ACHN (cell line): ENCODE data around the gene MGMT.

Source experiments
- DNase-seq: peaks from one replicate; pipeline ENCODE4 v3.0.0-alpha.2; 2015
- in situ Hi-C: cut with HindIII; loops from 2 replicates; pipeline ENCODE4 v1.10.0; 2017; ENCODE audit warnings: low sequenced_read_pairs, low pct_ligation_motif_present, low pct_unique_long_range_greater_than_20kb

Gene MGMT

GRCh38 chr10:129745186-129745750 is 278.2 kb downstream of the MGMT start:
- DNase-seq = no peak
- in situ Hi-C loops = no loop called here

- no peak for DNase-seq
- in situ Hi-C loops = no loop called here
Observed at GRCh38 chr10:129754211-129755050, 287.4 kb downstream of the MGMT start.

- in situ Hi-C loops = no loop called here
- no peak for DNase-seq
Observed at GRCh38 chr10:129755158-129755591, 288.1 kb downstream of the MGMT start.

GRCh38 chr10:129755621-129756020 is 288.6 kb downstream of the MGMT start:
- in situ Hi-C loops = no loop called here
- DNase-seq = no peak

- in situ Hi-C loops = no loop called here
- peak; percentile 2 for DNase-seq
Observed at GRCh38 chr10:129756912-129757901, 290.2 kb downstream of the MGMT start.

GRCh38 chr10:129758207-129759021 is 291.4 kb downstream of the MGMT start:
- in situ Hi-C loops = no loop called here
- DNase-seq = no peak

- in situ Hi-C loops = no loop called here
- no peak for DNase-seq
Observed at GRCh38 chr10:129759214-129760002, 292.4 kb downstream of the MGMT start.

- in situ Hi-C loops = no loop called here
- DNase-seq = no peak
Observed at GRCh38 chr10:129760003-129760315, 292.9 kb downstream of the MGMT start.

- in situ Hi-C loops = no loop called here
- no peak for DNase-seq
Observed at GRCh38 chr10:129760416-129760815, 293.4 kb downstream of the MGMT start.

- in situ Hi-C loops = no loop called here
- no peak for DNase-seq
Observed at GRCh38 chr10:129761197-129761972, 294.3 kb downstream of the MGMT start.

- DNase-seq = no peak
- in situ Hi-C loops = no loop called here
Observed at GRCh38 chr10:129761981-129762956, 295.2 kb downstream of the MGMT start.

GRCh38 chr10:129764011-129764900 is 297.2 kb downstream of the MGMT start:
- in situ Hi-C loops = no loop called here
- no peak for DNase-seq

GRCh38 chr10:129764901-129765663 is 298.0 kb downstream of the MGMT start:
- DNase-seq = no peak
- in situ Hi-C loops = no loop called here
